GM18861 (cell line): ENCODE results near the gene RPL22.

Source experiments
- ATAC-seq: cut with Tn5 transposase; IDR thresholded peaks from one replicate; pipeline ENCODE4 v1.9.1; 2021; ENCODE audit not compliant: unreplicated experiment

The RPL22 gene

DNA sequence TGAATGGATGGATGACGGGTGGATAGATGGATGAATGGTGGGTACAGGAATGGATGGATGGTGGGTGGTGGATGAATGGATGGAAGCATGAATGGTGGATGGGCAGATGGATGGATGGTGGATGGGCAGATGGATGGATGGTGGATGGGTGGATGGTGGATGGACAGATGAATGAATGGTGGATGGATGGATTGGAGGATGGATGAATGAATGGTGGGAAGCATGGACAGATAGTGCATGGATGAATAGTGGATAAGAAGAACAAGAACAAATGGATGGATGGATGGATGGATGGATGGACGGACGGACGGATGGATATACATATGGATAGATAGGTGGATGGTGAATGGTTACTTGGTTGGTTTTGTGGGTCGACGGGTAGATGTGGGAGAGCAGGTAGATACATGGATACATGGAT, 24.0 kb downstream of the RPL22 start:
- no peak for ATAC-seq

DNA sequence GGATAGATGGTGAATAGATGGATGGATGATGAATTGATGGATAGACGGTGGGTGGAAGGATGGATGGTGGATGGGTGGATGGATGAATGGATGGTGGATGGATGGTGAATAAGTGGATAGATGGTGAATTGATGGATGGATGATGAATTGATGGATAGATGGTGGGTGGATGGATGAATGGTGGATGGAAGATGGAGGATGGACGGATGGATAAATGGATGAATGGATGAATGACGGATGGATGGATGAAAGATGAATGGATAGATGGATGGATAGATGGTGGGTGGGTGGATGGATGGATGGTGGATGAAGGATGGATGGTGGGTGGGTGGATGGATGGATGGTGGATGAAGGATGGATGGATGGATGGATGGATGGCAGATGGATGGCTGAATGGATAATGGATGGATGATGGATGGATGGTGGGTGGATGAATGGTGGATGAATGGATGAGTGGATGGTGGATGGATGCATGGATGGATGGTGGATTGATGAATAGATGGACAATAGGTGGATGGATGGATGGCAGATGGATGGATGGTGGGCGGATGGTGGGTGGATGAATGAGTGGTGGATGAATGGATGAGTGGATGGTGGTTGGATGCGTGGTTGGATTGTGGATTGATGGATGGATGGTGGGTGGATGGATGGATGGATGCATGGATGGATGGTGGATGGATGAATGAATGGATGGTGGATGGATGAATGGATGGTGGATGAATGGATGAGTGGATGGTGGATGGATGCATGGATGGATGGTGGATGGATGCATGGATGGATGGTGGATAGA, 24.6 kb downstream of the RPL22 start:
- ATAC-seq, result no peak

DNA sequence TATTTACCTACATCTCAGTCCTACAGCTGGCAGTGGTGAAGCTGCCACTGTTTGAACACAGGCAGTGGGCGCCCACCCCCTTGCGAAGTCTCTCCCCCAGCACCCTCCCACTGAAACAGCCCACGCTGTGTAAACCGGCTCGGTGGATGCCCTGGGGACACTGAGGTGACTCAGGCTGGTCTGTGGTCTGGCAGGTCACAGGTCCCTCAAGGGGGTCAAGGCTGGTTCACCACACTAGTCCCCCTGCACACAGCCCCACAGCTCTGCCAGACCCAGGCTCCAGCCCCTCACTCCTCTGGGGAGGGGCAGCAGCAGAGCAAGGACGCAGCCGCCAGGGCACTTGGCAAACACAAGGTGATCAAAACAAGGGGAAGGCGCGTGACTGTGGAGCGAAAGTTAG, 26.8 kb downstream of the RPL22 start:
- no peak for ATAC-seq

DNA sequence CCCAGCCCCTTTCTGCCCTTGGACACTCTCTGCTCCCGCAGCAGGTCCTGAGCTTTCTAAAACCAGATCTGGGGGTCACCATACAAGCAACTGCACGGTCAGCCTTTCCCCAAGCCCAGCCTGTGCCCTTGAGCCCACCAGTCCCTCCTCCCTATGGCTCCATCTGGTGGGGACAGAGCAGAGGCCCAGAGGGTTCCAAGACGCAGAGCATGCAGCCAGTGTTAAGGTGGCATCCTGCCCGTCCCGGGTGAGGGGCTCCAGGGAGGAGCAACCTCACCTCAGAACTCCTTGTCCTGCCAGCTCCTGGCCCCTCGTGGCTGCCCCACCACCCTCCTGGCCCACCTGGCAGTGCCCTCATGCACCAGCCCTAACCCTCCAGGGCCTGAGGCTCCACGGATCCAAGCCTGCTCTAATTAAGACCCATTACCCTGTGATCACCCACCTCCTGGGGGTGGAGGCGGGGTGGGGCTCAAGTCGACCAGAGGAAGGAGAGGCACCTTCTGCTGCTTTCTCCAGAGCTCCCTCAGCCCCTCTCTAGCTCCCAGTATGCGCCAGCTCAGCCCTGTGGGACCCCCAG, 27.8 kb downstream of the RPL22 start:
- no peak for ATAC-seq

DNA sequence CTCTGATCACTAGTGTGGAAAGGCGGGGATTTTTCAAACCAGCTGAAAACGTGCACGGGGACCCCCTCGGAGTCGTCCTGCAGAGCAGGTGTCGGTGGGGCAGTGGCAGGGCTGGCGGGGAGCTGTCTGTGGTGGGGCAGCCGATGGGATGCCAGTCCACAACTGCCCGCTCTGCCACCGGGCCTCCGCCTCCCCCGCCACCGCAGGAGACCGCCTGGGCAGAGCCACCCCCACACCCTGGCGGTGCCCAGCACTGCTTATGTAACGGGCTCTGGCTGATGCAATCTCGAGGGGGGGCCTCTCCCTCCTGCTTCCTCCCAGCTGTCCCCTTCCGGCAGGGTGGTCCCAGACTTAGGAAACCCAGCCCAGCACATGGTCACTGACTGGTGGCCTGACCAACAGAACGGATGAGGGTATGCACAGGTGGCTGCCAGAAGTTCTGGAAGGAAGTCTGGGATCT, 28.6 kb downstream of the RPL22 start:
- no peak for ATAC-seq

DNA sequence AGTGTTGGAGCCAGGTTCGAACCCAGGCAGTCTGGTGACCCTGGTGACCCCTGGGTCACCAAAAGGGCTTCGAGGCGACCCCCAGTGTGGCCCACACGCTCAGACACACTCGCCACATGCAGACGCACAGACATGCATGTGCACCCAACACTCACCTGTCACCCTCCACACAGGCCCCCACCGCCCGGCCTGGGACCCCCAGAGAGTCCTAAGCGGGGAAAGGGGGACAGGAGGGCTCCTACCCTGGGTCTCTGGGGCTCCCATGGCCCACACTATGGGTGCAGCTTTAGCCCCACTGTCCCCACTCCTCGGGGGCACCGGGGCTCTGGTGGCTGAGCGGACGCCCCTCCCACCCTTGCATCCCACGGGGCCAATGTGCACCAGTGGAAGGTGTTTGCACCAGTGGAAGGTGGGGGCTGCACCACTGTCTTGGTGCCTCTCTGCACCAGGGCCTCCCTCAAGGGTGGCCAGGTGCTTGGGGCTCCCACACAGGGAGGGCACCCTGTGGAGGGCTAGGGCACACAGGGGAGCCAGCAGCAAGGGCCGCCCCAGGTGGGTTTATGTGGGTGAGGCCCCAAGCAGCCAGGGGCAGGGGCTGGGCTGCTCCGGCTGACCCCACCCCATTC, 29.2 kb downstream of the RPL22 start:
- no peak for ATAC-seq

DNA sequence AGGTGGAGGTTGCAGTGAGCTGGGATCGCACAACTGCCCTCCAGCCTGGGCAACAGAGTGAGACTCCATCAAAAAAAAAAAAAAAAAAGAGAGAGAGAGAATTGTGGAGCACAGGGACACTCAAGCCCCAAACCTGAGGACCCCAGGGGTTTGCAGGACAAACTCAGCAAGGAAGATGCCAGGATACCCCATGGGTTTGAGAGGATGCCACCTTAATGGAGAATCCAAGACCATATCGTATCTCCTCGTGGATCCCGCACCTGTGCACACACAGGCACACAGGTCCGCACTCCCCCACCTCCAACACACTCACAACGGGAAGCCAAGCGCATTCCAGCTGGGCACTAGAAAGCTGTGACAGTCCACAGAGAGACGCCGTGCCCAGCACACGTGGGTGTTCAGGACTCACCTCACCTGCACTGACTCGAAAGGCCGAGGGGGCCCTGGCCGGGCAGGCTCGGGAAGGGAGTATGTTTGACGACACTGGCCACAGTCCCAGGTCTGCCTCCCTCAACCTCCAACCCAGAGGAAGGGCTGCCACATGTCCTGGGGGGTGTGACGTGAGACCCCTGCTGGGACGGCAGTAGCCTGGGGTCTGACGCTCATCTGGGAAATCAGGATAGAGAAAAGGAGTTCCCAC, 30.3 kb downstream of the RPL22 start:
- ATAC-seq, result no peak

DNA sequence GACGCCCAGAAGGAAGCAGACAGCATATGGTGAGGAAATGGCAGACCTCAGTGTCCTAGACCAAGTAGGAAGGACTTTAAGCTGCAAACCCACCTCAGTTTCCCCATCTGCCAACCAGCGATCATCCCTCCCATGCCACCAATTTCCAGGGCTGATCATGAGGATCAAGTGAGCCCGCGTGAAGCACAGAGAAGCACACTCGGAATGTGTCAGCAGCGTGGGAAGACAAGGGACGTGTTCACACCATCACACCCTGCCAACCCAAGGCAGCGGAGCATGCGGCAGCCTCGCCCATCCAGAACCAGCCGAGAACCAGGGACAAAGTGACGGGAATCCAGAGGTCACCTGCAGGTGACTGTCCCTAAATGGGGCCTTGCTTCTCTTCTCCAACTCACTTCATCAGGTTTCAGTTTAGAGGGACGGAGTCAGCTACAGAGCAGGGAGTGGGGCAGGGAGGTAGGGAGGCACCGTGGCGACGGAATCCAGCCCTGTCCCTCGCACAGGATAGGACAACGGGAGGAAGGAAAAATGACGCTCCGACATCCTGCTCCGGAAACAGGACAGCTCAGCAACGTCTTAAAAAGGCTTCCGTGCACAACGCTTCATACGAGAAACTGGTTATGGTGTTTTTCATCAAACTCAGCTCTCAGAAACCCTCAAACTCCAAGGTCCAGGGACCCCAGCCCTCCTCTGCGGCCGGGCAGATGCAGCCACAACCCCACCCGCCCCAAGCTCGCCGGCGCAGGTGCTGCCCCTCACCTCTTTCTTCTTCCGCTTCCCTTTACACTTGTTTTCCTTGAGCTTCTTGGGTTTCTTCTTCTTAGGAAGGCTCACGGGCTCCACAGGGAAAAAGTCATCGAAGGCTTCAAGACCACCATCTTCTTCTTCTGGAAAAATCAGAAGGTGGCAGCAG, 31.7 kb downstream of the RPL22 start:
- ATAC-seq, result no peak

DNA sequence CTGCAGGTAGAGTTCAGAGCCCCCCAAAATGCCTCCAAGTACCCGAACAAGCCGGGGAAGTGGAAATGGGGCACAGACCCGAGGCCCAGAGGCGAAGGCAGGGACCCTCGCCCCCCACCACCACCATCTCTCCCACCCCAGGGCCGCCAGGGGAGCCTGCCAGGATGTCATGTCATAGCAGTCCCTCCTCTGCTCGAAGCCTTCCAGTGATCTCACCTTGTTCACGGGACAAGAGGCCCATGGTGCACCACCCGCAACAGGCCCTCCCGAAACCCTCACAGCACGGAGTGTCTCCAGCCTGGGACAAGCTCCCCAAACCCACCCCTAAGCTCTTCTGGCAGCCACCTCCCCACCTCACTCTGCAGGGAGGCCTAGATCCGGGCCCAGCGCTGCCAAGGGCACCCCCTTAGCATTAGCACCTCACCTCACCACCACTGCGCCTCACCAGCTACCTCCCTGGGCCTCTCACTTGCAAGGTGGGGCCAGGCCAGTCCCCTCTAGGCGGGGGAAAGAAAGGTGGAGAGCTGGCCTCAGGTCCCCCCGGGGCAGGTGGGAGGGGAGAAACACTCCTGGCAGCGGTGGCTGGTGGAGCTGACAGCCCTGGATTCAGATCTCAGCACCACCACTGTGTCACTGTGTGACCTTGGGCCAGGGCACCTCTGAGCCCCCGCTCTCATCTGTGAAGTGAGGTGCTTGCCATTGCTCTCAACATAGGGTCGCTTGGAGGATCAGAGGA, 32.6 kb downstream of the RPL22 start:
- ATAC-seq, result no peak

DNA sequence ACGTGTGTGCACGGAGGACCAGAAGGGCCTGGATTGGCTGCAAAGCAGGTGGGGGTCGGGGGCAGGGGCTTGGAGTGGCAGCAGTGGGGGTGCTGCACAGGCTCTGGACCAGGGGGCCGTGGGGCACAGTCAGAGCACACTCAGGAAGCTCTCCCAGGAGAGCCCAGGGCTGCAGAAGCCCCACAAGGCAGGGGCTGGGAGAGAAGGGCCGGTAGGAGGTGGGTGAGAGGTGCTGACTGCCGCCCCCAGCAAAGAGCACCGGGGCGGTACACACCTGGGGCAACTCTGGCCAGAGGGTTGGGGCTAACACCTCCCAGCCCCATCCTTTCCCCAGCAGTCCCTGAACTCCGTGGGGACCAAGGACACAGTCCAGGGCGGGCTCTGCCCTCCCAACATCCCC, 33.2 kb downstream of the RPL22 start:
- no peak for ATAC-seq

DNA sequence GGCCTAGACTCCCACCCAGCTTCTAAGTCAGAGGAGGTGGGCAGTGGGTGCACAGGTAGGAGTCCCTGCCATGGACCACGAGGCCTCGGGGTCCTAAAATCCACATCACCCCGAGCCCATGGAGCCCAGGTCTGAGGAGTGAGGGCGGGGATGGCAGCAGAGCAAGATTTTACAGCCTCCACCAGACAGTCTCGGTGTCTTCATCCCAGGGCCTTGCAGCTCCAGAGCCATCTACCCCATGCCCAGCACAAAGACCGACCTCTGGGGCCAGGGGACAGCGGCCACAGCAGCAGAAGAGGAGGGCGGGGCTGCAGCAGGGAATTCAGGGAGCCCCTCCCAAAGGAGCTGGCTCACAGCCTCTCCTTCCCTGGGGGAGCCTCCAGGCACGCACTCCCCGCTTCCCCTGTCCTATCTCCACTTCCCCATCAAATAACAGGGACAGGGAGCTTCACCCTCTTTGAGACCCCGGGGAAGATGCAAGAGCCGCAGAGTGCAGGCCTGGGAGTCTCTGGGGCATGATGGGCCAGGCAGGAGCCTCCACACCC, 33.9 kb downstream of the RPL22 start:
- no peak for ATAC-seq

DNA sequence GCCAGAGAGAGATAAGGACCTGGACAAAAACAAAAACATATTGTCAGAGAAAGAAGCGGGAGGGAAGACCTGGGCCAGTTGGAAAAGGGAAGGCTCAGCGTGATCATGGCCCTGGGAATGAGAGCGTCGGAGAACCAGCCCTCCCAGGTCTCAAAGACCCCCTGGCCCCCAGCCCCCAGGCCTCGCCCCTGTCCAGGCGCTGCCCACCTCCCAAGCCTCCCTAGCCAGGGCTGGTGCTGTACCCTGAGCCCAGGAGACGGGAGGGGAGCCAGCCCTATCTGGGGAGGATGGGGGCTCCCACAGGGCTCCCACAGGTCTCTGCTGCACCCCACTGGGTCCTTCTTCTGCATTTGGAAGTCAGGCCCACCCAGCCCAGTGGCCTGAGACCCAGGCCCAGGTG, 34.4 kb downstream of the RPL22 start:
- ATAC-seq, result no peak

DNA sequence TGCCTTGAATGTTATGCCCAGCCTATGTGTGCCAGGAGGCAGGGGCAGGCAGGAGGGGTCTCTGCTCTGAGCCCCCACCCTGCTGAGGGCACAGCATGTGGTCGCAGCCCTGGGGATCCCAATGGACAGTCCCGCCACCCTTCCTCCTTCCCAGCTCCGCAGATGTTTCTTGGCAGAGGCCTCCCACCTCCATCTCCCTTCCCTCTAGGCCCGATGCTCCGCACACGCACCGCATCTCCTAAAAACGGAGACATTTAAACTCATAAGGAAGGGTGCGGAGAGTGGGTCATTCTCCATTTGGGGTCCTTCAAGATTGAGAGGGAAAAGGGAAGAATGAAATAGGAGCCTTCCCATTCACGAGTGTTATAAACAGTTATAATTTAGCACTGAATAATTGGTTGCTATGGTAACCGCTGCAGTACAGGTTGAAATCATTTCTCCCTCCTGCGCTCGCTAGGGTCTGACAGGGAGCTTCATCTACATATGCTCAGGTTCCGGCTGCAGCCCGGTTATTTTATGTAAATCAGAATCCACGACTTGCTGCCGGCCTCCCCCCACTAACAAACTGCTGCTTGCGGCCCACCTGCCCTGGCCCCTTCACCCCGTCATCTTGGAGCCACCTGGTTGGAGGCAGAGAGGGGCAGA, 35.3 kb downstream of the RPL22 start:
- no peak for ATAC-seq

DNA sequence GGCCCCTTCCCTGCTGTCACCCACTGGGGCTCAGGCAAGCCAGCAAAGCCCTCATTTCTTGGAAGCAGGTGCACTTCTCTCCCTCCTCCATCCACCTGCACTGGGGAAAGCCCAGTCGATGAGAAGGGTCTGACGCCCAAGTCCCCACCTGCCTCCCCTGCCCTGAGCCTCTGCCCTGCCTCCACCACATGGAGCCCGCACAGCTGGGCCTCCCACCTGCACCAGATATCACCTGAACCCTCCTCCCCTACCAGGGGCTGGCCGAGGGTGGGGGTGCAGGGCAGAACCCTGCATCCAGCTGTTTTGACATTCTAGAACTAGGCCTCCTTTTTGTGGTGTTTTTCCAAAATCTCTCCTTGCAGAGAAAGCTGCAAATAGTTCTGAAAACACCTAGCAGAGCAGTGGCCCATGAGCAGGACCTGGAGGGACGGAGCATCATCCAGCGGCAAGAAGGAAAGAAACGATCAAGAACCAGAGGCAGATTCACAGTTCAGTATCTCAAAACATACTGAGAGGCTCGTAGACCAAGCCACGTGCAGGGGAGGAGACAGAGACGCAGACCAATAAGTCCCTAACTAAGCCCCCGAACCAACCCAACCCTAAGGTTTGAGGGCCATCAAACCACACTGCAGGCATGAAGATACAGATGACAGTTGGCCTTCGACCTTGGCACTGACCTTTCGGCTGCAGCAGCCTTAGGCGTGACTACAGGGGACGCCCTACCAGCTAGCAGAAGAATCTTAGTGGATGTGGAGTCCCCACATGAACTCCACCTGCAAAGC, 36.0 kb downstream of the RPL22 start:
- ATAC-seq, result no peak

DNA sequence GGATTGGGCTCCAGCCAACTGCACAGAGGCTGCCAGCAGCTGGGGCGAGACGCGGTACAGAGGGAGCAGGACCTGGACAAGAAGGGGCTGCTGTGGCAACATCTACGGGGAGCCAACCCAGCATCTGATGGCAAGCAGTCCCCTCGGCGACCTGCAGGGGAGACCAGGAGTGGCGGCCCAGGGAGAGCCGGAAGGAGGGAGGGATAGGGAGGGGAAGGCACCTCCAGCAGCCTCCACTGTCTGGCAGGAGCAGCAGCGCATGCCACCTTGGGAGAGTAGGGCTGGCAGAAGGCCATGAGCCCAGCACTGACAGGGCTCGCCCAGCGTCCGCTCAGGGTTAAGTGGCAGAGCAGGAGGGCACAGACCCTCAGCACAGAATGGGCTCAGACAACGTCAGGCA, 36.6 kb downstream of the RPL22 start:
- no peak for ATAC-seq

DNA sequence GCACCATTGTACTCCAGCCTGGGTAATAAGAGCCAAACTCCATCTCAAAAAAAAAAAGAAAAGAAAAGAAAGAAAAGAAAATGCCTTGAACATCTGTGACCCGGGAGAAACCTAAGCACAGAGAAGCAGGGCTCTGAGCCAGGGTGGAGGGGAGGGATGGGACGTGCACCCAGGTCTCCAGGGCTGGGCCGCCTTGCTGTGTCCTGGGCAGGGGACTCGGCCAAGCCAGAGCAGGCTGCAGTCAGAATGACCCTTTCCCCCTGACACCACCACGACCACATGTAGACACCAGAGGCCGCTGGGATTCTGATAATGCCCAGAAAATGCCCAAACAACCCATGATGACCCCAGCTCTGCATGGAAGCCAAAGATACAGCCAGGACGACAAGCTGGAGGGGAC, 37.1 kb downstream of the RPL22 start:
- ATAC-seq, result no peak

DNA sequence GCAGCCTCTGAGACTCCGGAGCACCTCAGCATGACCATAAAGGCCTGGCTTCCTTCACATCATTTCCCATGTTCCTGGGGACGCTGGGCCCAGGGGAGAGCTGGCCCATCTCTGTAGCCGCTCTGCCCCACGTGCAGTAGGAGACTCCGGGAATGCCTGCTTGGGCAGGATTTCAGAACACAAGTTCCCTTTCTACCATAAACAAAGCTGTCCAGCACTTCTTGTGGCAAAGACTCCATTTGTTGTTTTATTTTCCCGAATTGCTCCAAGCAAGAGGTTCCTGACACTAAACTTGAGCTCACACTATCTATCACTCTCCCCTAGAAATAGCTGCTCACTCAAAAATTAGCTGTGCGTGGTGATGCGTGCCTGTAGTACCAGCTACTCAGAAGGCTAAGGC, 41.2 kb downstream of the RPL22 start:
- no peak for ATAC-seq

DNA sequence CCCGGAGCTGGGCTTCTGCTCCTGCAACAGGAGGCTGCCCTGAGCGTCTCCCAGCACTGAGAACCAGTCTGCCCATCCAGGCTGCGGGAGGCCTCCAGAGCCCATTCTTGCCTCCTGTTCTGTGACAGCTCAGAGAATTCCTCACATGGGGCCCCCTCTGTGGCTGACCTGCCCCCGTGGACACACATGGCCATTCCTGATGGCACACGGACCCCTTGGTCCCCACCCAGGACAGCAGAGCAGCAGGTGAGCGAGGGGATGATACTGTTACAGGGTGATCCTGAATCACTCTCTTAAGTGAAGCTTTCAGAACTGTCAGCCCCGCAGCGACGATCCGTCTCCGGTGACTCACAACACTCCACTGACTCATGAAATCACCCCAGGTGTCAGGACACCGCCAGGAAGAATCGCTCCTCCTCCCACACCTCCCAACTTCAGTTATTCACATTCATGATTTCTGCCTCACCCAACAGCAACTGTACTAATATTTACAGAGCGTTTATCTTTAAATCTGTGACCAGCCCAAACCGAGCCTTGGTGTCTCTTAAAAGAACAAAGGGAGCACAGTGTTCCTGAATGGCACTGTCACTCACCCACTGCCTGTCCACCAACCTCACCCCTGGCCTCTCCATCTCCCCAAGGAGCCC, 41.7 kb downstream of the RPL22 start:
- ATAC-seq, result no peak
